ENCODE measurements around the gene ACP7.

GRCh38 chr19:39129116-39129515, 44.9 kb downstream of the ACP7 start:
- no peak for TF ChIP-seq CTCF (conservative IDR thresholded peaks at IDR 0.05)
- no peak for TF ChIP-seq EZH2 (IDR thresholded peaks at IDR 0.05; ENCODE audit: low read depth)

All from PC-9 (cell line).